Uterus (tissue), 4 donors: ENCODE data around the gene SLC6A6. TPM values are rescaled to one million over a fixed set of nuclear protein-coding genes. Genes with fewer than 3 reads are reported as not detected.

Experiments
- DNase-seq, 2 donors: peaks; one replicate each; pipeline ENCODE4 v3.0.0-alpha.2; 2019 to 2020
- H3K27ac ChIP-seq, 2 donors: fragments of 200-600 bp; sonication (generic); 1 replicate in 1 of 2; 2 replicates in 1 of 2; pipeline ENCODE4 v1.5.1; 2016 to 2018
- H3K27me3 ChIP-seq, 2 donors: fragments of 200-600 bp; sonication (generic); one replicate each; pipeline ENCODE4 v1.5.1; 2018 to 2019; ENCODE audit warnings: control low read depth in 1 of 2
- H3K36me3 ChIP-seq, 2 donors: fragments of 200-600 bp; sonication (generic); one replicate each; pipeline ENCODE4 v1.5.1; 2019; ENCODE audit warnings: control low read depth in 1 of 2
- H3K4me1 ChIP-seq, 2 donors: fragments of 200-600 bp; sonication (generic); one replicate each; pipeline ENCODE4 v1.5.1; 2018 to 2019; ENCODE audit warnings: control low read depth in 1 of 2
- H3K4me3 ChIP-seq, 2 donors: fragments of 200-600 bp; sonication (generic); 1 replicate in 1 of 2; 2 replicates in 1 of 2; pipeline ENCODE4 v1.5.1; 2018 to 2019; ENCODE audit warnings: mild to moderate bottlenecking in 1 of 2
- H3K9me3 ChIP-seq, 2 donors: fragments of 200-600 bp; sonication (generic); one replicate each; pipeline ENCODE4 v1.5.1; 2019; ENCODE audit warnings: control low read depth in 1 of 2
- POLR2A ChIP-seq, 2 donors: fragments of 450-650 bp; IDR thresholded peaks; one replicate each; pipeline ENCODE4 v1.6.1; 2016; ENCODE audit warnings: antibody characterized with exemption in 2 of 2, mild to moderate bottlenecking in 1 of 2, moderate library complexity in 1 of 2
- intact Hi-C: fragments of 100-400 bp; cut with DNase I; formaldehyde crosslinking; loops from one replicate; pipeline ENCODE4 v1.15.1; 2023; ENCODE audit warnings: low total_unique reads
- total RNA-seq, 4 donors: library from RNA; depleted of rRNA in 3 of 4; stranded (reverse); fragments of >200 nt in 3 of 4; gene quantifications; one replicate each; pipeline versions ENCODE4 v1.1.0 to v1.2.4, GENCODE V29; 2014 to 2023
- TF ChIP-seq, protein P1 (sequence below), 4 experiments: fragments of 200-600 bp in 2 of 4; fragments of 450-650 bp in 2 of 4; sonication (generic) in 2 of 4; IDR thresholded peaks; one replicate each; pipeline ENCODE4 v1.5.1; 2016 to 2019; ENCODE audit warnings: antibody characterized with exemption in 4 of 4, mild to moderate bottlenecking in 2 of 4, moderate library complexity in 1 of 4
- donor health status: DM: yes; HTN: yes; CAD: no.

SLC6A6 gene
- total RNA-seq, 4 donors from 2014 or later: 15.9 to 37.5 (median 18.0) TPM

DNA sequence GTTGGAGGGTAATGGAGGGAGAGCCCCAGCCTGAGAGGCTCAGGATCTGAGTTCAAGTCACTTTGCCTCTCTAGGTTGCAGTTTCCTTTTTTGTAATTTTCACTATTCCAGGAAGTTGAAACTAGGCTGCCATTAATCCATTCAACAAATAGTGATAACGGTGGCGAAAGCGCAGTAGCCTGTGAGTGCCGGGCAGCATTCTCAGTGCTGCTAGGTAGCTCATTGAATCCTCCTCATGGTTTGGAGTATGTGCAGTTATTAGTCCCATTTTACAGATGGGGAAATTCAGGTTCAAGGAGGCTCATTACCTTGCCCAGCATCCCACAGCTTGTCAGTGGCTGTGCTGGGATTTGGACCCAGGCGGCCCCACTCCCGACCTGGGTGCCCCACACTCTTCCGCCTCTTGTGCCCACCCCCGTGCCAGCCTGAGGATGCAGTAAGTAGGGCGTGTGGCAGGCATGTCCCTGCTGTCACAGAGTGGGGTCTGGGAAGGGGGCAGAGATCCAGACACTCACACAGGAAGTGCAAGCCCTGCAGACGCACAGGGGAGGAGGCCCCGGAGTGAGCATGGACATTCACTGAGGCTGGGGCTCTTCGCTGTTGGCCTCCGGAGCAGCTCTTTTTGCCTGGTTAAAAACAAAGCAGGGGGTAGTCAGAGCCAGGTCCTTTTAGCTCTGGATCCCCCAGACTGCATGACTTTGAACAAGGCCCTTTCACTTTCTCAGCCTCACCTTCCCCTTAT is 58.8 kb downstream of the SLC6A6 start:
- no peaks in the 10 kb centered on the region for H3K4me1 ChIP-seq
- peak overlapping the region in 1 of 2 donors; percentile 45 for H3K27ac ChIP-seq
- TF ChIP-seq, protein P1, sequence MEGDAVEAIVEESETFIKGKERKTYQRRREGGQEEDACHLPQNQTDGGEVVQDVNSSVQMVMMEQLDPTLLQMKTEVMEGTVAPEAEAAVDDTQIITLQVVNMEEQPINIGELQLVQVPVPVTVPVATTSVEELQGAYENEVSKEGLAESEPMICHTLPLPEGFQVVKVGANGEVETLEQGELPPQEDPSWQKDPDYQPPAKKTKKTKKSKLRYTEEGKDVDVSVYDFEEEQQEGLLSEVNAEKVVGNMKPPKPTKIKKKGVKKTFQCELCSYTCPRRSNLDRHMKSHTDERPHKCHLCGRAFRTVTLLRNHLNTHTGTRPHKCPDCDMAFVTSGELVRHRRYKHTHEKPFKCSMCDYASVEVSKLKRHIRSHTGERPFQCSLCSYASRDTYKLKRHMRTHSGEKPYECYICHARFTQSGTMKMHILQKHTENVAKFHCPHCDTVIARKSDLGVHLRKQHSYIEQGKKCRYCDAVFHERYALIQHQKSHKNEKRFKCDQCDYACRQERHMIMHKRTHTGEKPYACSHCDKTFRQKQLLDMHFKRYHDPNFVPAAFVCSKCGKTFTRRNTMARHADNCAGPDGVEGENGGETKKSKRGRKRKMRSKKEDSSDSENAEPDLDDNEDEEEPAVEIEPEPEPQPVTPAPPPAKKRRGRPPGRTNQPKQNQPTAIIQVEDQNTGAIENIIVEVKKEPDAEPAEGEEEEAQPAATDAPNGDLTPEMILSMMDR (IDR thresholded peaks at IDR 0.05): no peak
- no peak for TF ChIP-seq POLR2A (IDR thresholded peaks at IDR 0.05)
- H3K36me3 ChIP-seq: no peaks in the 10 kb centered on the region
- DNase-seq: no peak
- no peaks in the 10 kb centered on the region for H3K27me3 ChIP-seq
- intact Hi-C loops: loop anchor here (10.0 kb wide), 1 partner anchor 56 kb away; the partner anchor contains the start of gene SLC6A6
- H3K4me3 ChIP-seq: no peak overlapping the region
- H3K9me3 ChIP-seq: no peaks in the 10 kb centered on the region

DNA sequence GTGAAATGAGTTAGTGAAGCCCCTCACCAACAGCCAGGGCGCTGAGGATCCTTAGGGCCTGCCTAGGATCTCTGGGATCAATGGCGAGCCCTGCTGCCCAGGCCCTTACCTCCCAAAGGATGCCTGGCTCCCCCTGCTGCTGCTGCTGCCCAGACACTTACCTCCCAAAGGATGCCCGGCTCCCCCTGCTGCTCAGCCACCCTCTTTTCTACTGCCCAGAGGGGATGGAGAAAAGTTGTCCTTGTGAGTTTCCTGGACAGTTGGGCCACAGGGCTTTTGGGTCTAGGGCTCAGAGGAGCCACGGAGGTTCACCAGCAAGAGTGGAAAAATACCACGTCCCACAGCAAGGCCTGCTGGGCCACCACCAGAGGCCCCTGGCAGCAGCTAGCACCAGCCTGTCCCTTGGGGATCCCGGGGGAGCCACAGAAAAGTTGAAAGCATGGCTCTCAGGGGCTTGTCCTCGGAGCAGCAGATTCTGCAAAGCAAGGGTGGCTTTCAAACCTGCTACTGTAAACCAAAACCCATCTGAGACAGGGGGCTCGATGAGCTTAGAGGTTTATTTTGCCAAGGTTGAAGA is 59.4 kb downstream of the SLC6A6 start:
- Histone ChIP-seq H3K4me3 (no peak overlapping the region), H3K27ac (peak overlapping the region in 1 of 2 donors; percentile 45), H3K4me1 (no peaks in the 10 kb centered on the region), H3K36me3 (no peaks in the 10 kb centered on the region), H3K27me3 (no peaks in the 10 kb centered on the region), H3K9me3 (no peaks in the 10 kb centered on the region)
- TF ChIP-seq POLR2A (IDR thresholded peaks at IDR 0.05): no peak
- TF ChIP-seq, protein P1 (IDR thresholded peaks at IDR 0.05): peak; percentile 18 to 53 (median 29)
- no peak for DNase-seq
- intact Hi-C loops: loop anchor here (10.0 kb wide), 1 partner anchor 57 kb away; the partner anchor contains the start of gene SLC6A6

DNA sequence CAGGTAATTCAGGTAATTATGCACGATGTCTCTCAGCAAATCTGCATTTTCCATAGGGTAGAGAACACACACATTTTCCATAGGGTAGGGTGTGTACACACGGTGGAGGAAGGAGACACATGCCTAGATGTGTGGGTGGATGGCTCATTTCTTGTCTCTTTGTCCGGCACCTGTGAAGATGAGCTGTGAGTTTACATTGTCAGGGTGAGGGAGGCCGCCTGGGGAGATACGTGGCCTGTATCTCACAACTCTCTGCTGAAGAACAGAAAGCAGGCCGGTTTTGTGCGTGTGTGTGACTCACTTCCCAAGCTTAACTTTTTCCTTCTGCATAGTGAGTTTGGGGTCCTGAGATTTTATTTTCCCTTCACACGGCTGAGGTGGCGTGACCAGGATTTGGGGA is 60.3 kb downstream of the SLC6A6 start:
- no peaks in the 10 kb centered on the region for H3K4me1 ChIP-seq
- H3K9me3 ChIP-seq: no peaks in the 10 kb centered on the region
- TF ChIP-seq POLR2A (IDR thresholded peaks at IDR 0.05): no peak
- TF ChIP-seq, protein P1 (IDR thresholded peaks at IDR 0.05): no peak
- no peak overlapping the region for H3K27ac ChIP-seq
- no peak overlapping the region for H3K4me3 ChIP-seq
- H3K36me3 ChIP-seq: no peaks in the 10 kb centered on the region
- DNase-seq: no peak
- no peaks in the 10 kb centered on the region for H3K27me3 ChIP-seq
- intact Hi-C loops: loop anchor here (10.0 kb wide), 1 partner anchor 58 kb away; the partner anchor contains the start of gene SLC6A6

DNA sequence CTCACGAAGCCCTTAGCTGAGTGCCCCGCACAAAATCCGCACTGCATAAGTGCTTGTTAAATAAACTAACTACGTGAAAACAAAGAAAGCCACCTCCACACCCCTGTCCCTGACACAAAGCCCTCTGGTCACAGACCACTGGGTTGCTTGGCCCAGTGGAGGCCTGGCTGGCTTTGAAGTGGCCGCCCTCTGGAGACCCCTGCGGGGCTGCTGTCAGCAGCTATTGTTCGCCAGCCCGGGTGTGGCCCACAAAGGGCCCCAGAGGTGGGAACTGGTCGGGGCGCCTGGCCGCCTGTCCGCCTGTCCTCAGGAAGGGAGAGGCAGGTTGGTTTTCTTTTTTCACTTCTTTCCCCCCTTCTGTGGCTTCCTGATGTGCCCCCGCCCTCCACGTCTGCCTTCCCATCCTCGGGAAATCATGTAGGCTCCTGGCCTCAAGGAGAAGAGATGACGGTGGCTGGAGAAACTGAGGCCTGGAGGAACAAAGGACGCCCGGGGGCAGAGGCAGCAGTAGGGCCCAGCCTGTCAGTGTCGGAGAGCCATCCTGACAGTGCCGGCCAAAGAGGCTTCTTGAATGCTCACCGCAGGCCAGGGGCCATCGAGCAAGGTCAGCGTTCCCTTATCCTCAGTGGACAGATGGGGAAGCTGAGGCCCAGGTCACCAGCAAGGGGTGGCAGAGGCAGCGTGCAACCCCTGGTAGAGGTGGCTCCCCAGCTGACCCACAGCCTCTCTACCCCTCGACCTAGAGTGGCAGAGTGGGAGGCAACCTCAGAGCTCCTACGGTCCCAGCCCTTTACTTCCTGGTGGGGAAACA is 61.1 kb downstream of the SLC6A6 start:
- no peak overlapping the region for H3K27ac ChIP-seq
- no peaks in the 10 kb centered on the region for H3K4me1 ChIP-seq
- no peaks in the 10 kb centered on the region for H3K27me3 ChIP-seq
- intact Hi-C loops: loop anchor here (10.0 kb wide), 1 partner anchor 59 kb away; the partner anchor contains the start of gene SLC6A6
- H3K9me3 ChIP-seq: no peaks in the 10 kb centered on the region
- no peak overlapping the region for H3K4me3 ChIP-seq
- no peak for DNase-seq
- no peak for TF ChIP-seq POLR2A (IDR thresholded peaks at IDR 0.05)
- TF ChIP-seq, protein P1 (IDR thresholded peaks at IDR 0.05): no peak
- no peaks in the 10 kb centered on the region for H3K36me3 ChIP-seq
